Measurements from ENCODE around the gene RBM4B.

GRCh38 chr11:66716996-66717395, 39.3 kb upstream of the RBM4B start:
- TF ChIP-seq CTCF (IDR thresholded peaks at IDR 0.05; ENCODE audit: low read length), result no peak
- TF ChIP-seq EZH2 (optimal IDR thresholded peaks at IDR 0.05; ENCODE audit: low read depth, low read length), result no peak
